Effector CD4-positive, alpha-beta T cell (primary cell): ENCODE data around the gene CFAP65. TPM values are rescaled to one million over a fixed set of nuclear protein-coding genes. Genes with fewer than 3 reads are reported as not detected.

Experiments used
- DNase-seq: peaks from one replicate; pipeline ENCODE4 v3.0.0-alpha.2; 2020
- total RNA-seq: gene quantifications from one replicate; lab custom pipeline; 2026; lab: John Stamatoyannopoulos, UW

The CFAP65 gene
- not detected for total RNA-seq

DNA sequence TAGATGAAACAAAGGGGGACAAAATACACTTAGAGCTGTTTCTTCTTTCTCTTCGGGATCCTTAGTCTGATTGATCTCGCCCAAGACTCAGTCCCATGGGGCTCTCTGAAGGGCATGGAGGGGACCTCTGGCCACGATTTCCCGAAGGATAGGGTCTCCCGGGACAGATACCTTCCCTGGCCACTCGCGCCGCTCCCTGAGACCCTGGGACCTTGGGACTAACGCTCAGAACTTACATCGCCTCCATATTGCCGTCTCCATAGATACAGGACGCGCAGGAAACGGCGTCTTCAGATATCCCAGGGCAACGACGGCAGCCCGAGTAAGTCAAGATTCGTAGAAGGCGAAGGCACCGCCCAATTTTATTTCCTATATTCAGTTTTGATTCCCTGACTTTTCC, at the start of gene CFAP65:
Gene CFAP65 (minus strand): TSS at position 265 of the 400 bp plus-strand sequence. CDS start 2,468 bp downstream, outside the sequence.
- DNase-seq, result no peak

GRCh38 chr2:219090436-219091299, 49.4 kb upstream of the CFAP65 start:
- DNase-seq, result no peak

- no peak for DNase-seq
These were observed 48.0 kb upstream of the CFAP65 start for GRCh38 chr2:219089330-219089729.

DNA sequence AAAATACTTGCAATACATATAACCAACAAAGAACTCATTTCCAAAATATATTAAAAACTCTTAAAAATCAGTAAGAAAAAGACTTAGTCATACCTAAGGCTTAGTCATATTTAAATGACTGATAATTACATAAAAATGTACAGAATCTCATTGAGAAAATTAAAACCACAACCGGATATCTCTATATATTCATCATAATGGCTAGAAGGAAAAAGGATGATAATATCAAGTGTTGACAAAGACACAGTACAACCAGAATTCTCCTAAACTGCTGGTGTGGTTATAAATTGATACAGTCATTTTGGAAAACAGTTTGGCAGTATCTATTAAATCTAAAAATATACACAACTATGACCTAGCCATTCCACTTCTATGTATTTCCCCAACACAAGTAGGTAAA, 46.5 kb upstream of the CFAP65 start:
- DNase-seq, result no peak

GRCh38 chr2:219087361-219087760, 46.0 kb upstream of the CFAP65 start:
- DNase-seq, result no peak

- DNase-seq, result no peak
These were observed 44.9 kb upstream of the CFAP65 start for GRCh38 chr2:219086196-219086595.

GRCh38 chr2:219084791-219085190, 43.5 kb upstream of the CFAP65 start:
- no peak for DNase-seq

- DNase-seq, result no peak
These were observed 41.1 kb upstream of the CFAP65 start for GRCh38 chr2:219082332-219082958.

- no peak for DNase-seq
These were observed 40.5 kb upstream of the CFAP65 start for GRCh38 chr2:219081701-219082331.

- DNase-seq, result no peak
These were observed 39.8 kb upstream of the CFAP65 start for GRCh38 chr2:219081096-219081495.

DNA sequence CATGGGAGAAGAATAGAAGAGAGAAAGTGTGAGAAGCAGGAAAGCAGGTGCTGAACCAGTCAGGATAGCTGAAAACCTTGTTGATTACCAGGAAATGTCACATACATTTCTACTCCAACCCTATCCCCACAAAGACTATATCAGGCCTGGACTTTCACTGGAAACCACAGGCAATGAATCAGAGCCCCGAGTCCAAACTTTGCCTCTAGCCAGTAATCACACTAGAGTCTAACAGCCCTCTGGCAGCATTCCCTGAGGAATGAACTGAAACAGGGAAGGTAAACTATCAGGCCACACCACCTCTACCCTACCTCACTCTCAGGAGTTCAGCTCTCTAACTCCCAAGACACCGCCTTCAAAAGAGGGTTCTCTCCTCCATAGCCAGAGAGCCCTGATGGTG, 38.1 kb upstream of the CFAP65 start:
- DNase-seq, result no peak

DNA sequence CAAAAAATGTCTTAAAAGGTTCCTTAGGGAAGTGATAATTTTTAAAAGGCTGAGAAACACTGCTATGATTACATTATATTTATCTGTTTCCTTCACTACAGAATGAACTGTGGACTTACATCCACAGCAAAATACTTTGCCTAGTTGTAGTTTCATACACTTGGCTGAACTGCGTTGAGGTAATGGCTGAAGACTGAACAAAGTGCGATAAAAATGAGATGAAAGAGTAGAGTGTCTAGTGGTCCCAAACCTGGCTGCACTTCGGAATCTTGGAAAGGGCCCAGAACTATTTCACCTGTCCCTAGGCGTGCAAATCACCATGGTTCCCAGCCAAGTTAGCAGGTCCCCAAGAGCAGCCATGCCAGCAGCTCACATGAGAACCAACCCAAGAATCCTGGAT, 37.6 kb upstream of the CFAP65 start:
- DNase-seq, result no peak

DNA sequence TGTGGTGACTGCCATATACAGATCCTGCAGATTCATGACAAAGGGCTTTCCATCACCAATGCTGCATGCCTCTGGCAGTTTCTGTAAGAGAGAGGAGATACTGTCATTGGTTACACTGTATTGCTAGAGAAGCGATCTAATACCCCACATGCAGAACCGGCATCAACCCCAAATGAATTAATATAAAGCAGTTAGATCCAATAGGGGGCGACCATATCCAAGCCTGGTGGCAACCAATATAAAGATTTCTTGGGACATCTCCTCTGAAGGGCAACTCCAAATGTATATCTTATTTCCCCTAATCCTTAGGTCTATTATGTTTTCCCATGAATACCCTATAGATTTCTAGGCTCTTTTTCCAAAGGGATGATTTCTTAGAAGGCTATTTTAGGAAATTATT, 36.8 kb upstream of the CFAP65 start:
- DNase-seq, result no peak

DNA sequence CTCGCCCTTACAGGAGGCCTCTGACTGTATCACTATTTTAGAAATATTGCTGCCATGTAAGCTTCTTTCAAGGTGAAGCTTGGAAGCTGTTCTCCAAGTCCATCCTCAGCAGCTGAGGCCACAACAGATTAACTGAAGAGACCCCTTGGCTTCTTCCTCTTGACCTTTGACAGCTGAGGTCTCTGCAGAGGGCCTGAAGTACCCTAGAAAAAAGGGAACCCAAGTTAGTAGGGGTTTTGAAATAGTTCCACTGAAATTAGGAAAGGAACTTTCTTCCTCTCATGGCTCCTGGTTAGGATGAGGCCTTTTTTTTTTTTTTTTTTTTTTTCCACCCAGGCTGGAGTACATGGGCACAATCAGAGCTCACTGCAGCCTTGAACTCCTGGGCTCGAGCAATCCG, 34.9 kb upstream of the CFAP65 start:
- DNase-seq, result no peak

DNA sequence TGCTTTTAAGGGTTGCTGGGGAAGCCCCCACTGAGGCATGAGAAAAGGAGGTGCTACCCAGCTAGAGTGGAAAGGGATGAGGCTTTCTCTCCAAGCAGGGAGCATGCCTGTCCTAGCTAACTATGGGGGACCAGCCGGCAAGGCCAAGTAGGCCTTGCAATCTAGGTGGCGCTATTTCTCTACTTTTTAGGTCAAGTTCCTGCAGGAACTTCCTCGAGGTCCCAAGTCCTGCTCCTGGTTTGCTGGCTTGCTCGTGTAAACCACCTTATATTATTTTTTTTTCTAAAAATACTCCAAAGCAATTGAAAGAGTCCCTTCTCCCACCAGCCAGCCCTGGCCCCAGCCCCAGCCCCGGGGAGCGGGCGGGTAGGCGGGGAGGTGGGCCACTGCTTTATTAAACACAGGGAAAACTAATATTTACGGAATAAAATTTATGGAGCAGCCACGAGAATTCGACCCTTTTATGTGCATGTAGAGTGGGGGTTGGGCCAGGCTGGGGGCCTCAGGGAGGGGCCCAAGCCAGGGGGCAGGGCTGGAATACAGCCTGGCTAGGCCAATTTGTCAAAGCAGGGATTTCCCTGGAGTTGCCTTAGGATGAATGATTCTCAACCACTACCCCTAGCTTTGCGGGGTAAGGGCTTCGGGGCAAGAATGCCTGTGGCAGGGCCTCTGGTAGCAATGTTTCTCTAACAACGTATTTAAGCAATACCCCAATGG, 32.3 kb upstream of the CFAP65 start:
- DNase-seq, result no peak

DNA sequence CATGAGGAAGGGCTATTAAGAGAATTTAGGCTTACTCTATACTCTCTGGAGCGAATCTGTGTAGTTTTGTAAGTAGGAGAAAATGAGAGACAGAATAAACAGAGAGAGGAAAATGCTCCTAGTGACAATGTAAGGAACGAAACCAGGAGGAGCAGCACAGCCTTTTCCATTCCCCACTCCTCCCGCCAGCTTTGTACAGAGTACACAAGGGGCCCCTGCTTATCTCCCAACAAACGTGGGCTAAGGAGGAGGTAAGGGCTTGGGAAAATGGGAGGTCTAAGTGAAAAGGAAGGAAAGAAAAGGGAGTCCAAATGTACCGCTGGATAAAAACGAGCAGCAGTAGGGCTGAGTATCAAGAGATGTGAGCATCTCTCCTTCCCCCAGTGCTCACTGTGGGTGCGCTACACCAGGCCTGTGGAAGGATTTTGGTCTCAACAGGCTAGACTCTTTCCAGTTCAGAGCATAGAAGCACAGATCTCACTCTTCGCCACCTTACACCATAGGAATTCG, 31.5 kb upstream of the CFAP65 start:
- no peak for DNase-seq

GRCh38 chr2:219071131-219071816, 30.0 kb upstream of the CFAP65 start:
- DNase-seq, result no peak

GRCh38 chr2:219065484-219065883, 24.2 kb upstream of the CFAP65 start:
- DNase-seq, result no peak

- DNase-seq, result no peak
These were observed 20.8 kb upstream of the CFAP65 start for GRCh38 chr2:219062081-219062480.

DNA sequence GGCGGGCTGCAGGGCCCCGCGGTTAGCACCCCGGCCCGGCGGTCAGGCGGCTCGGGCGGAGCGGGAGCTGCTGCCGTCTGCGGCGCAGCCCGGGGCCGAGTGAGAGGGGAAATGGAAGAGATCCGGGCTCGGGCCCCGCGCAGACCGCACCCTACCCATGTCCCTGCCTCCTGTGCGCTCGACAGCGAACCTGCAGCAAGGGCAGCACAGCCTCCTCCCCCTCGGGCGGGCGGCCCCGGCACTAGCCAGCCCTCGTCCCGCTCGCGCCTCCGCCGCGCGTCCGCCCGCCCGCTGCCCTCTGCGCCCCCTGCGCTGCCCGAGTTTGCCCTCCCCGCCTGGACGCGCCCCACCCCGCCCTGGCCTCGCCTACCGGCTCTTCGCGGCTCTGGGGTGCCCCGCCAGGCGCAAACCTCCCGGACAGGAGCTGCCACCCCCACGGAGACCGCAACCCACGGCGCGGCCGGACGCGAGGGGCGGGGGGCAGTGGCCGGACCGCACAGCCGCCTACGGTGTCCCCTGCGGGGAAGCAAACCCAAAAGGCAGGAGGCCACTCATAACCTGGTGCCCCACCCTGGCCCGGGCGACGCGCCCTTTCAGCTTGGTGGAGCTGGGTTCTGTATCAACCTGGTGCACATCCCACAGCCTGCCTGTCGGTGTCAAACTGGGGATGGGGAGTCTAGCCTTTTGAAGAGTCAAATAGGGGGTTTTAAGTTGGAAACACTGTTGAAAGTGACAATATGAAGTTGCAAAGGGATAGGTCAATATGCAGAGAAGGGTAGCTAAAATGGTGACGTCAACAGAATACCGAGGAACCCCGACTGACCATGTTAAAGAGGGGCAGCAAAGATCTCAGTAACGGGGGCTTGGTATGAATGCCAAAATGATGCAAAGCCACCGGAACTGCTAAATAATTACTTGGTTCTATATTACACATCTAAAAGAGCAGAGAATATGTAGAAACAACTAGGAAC, 19.8 kb upstream of the CFAP65 start, which contains the start of gene IHH:
Gene IHH (minus strand): TSS at position 101 of the 971 bp plus-strand sequence. CDS start 454 bp downstream, outside the sequence.
- DNase-seq, result no peak
